ENCODE results near the gene SHFL. TPM values are rescaled to one million over a fixed set of nuclear protein-coding genes. Genes with fewer than 3 reads are reported as not detected.

SHFL gene
- total RNA-seq, 4 donors from 2014 or later: 23.4 to 31.6 (median 26.2) TPM

DNA sequence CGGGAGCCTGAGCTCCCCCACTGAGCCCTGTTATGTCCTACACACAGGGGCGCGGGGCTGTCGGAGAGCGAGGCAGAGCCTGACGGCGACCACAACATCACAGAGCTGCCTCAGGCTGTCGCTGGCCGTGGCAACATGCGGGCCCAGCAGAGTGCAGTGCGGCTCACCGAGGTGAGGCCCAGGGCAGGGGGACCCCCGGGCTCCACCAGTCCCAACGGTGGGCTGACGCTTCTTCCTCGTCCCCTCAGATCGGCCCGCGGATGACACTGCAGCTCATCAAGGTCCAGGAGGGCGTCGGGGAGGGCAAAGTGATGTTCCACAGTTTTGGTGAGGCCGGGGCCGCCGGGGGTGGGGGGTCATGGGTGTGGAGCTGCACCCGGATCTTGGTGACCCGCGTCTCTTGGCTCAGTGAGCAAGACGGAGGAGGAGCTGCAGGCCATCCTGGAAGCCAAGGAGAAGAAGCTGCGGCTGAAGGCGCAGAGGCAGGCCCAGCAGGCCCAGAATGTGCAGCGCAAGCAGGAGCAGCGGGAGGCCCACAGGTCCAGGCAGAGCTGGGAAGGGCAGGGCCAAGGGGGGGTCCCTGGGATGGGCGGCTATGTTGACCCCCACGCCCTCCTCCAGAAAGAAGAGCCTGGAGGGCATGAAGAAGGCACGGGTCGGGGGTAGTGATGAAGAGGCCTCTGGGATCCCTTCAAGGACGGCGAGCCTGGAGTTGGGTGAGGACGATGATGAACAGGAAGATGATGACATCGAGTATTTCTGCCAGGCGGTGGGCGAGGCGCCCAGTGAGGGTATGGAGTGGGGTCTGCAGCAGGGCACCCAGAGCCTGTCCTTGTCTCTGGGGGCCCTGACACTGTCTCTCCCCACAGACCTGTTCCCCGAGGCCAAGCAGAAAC, 24.2 kb downstream of the SHFL start:
- H3K36me3 ChIP-seq: peaks cover 0 to 66% of the 10 kb centered on the region in 2 donors
- H3K4me3 ChIP-seq: no peak overlapping the region
- no peak overlapping the region for H3K27ac ChIP-seq
- H3K4me1 ChIP-seq: peaks cover 0 to 44% (median 14%) of the 10 kb centered on the region in 3 donors
- H3K27me3 ChIP-seq: no peaks in the 10 kb centered on the region
- TF ChIP-seq POLR2AphosphoS5 (IDR thresholded peaks at IDR 0.05): no peak
- TF ChIP-seq POLR2A (IDR thresholded peaks at IDR 0.05): no peak
- TF ChIP-seq, protein P1, sequence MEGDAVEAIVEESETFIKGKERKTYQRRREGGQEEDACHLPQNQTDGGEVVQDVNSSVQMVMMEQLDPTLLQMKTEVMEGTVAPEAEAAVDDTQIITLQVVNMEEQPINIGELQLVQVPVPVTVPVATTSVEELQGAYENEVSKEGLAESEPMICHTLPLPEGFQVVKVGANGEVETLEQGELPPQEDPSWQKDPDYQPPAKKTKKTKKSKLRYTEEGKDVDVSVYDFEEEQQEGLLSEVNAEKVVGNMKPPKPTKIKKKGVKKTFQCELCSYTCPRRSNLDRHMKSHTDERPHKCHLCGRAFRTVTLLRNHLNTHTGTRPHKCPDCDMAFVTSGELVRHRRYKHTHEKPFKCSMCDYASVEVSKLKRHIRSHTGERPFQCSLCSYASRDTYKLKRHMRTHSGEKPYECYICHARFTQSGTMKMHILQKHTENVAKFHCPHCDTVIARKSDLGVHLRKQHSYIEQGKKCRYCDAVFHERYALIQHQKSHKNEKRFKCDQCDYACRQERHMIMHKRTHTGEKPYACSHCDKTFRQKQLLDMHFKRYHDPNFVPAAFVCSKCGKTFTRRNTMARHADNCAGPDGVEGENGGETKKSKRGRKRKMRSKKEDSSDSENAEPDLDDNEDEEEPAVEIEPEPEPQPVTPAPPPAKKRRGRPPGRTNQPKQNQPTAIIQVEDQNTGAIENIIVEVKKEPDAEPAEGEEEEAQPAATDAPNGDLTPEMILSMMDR (IDR thresholded peaks at IDR 0.05): no peak
- TF ChIP-seq EP300 (IDR thresholded peaks at IDR 0.05): no peak
- H3K9me3 ChIP-seq: no peaks in the 10 kb centered on the region
- WGBS, 2 donors (ENCODE audit: low coverage in 1 of 2): 78% methylated on average over 13 of the region's 44 CpGs; no CpG with 5 or more reads in 1 of the 2 donors
- no peak for ATAC-seq

DNA sequence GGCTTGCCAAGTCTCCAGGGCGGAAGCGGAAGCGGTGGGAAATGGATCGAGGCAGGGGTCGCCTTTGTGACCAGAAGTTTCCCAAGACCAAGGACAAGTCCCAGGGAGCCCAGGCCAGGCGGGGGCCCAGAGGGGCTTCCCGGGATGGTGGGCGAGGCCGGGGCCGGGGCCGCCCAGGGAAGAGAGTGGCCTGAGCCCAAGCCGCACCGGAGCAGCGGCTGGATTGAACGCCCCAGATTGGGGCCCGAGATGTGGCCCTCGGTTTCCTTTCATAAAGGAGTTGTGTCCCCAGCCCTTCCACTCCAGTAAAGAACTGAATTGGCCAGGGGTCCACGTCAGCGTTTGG, 24.8 kb downstream of the SHFL start:
- Histone ChIP-seq H3K27me3 (no peaks in the 10 kb centered on the region), H3K9me3 (no peaks in the 10 kb centered on the region), H3K36me3 (peaks cover 0 to 72% of the 10 kb centered on the region in 2 donors), H3K4me3 (no peak overlapping the region), H3K4me1 (peaks cover 0 to 39% (median 11%) of the 10 kb centered on the region in 3 donors), H3K27ac (no peak overlapping the region)
- ATAC-seq: no peak
- 83% methylated on average over 2 of the region's 19 CpGs; no CpG with 5 or more reads in 1 of the 2 donors for WGBS, 2 donors (ENCODE audit: low coverage in 1 of 2)
- TF ChIP-seq EP300 (IDR thresholded peaks at IDR 0.05) (no peak), POLR2AphosphoS5 (IDR thresholded peaks at IDR 0.05) (no peak), POLR2A (IDR thresholded peaks at IDR 0.05) (no peak)
- TF ChIP-seq, protein P1 (IDR thresholded peaks at IDR 0.05): no peak

DNA sequence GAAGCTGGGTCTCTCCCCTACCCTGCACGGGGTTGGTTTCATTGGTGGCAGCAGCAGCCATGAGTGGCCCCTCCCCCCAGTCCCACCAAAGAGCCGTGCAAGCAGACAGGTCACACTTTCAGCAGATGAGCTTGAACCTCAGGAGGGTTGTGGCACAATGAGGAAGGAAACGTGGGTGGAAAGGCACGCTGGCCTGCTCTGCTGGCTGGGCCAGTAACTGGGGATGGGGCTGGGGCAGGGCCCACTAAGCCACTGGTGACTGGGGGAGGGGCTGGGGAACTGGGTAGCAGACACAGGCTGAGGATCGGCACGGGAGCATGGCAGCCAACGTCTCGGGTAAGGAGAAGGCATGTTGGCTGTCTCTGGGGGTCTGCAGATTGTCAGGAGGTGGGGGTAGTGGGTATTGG, 25.3 kb downstream of the SHFL start, which contains the start of gene P2RY11:
TSS of gene P2RY11 (plus strand) at position 289 of the 407 bp plus-strand sequence. CDS start at position 318, 29 bp downstream.
- Histone ChIP-seq H3K36me3 (peaks cover 0 to 77% of the 10 kb centered on the region in 2 donors), H3K27me3 (no peaks in the 10 kb centered on the region), H3K4me1 (peaks cover 0 to 37% (median 11%) of the 10 kb centered on the region in 3 donors), H3K4me3 (no peak within 1 kb of the TSS), H3K27ac (peak within 1 kb of the TSS in 1 of 4 donors; percentile 2), H3K9me3 (no peaks in the 10 kb centered on the region)
- WGBS, 2 donors (ENCODE audit: low coverage in 1 of 2): 45 to 81% methylated on average over 4 of the region's 8 CpGs
- no peak for TF ChIP-seq POLR2AphosphoS5 (IDR thresholded peaks at IDR 0.05)
- no peak for TF ChIP-seq POLR2A (IDR thresholded peaks at IDR 0.05)
- TF ChIP-seq, protein P1 (IDR thresholded peaks at IDR 0.05): no peak
- no peak for TF ChIP-seq EP300 (IDR thresholded peaks at IDR 0.05)
- ATAC-seq: no peak

DNA sequence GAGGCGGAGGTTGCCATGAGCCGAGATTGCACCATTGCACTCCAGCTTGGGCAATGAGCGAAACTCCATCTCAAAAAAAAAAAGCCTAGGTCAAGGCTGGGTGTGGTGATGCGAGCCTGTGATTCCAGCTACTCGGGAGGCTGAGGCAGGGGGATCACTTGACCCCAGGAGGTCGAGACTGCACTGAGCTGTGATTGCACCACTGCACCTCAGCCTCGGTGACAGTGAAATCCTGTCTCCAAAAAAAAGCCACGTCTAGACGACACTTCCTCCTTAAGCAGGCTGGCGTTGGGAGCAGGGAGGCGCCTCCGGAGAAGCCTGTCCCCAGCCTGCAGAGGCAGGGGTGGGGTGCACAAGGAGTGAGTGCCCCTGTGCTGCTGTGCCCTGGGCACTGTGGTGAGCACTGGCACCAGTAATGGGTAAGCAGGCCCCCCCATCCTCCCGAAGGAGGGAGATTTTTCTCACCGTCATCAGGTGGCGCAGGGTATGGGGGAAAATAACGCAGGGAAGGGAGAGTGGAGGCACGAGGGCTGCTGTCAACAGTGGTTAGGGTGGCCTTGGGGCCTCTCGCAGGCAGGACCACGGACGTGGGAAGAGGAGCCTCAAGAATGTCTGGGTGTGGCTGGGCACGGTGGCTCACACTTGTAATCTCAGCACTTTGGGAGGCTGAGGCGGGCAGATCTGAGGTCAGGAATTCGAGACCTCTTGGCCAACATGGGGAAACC, 26.1 kb downstream of the SHFL start:
- 55% methylated on average over 11 of the region's 23 CpGs; no CpG with 5 or more reads in 1 of the 2 donors for WGBS, 2 donors (ENCODE audit: low coverage in 1 of 2)
- Histone ChIP-seq H3K4me1 (peaks cover 0 to 34% (median 5%) of the 10 kb centered on the region in 3 donors), H3K27me3 (no peaks in the 10 kb centered on the region), H3K36me3 (peaks cover 0 to 84% of the 10 kb centered on the region in 2 donors), H3K27ac (peak overlapping the region in 1 of 4 donors; percentile 2), H3K4me3 (no peak overlapping the region), H3K9me3 (no peaks in the 10 kb centered on the region)
- no peak for TF ChIP-seq EP300 (IDR thresholded peaks at IDR 0.05)
- TF ChIP-seq, protein P1 (IDR thresholded peaks at IDR 0.05): no peak
- TF ChIP-seq POLR2AphosphoS5 (IDR thresholded peaks at IDR 0.05): no peak
- no peak for TF ChIP-seq POLR2A (IDR thresholded peaks at IDR 0.05)
- no peak for ATAC-seq

Data from gastroesophageal sphincter (tissue), 4 donors.